ENCODE measurements around the gene POU2F1. TPM values are rescaled to one million over a fixed set of nuclear protein-coding genes. Genes with fewer than 3 reads are reported as not detected.

The POU2F1 gene
- polyA plus RNA-seq, 2 of the 4 experiments (the other 2 are of a cell fraction) = 2.9 to 9.4 TPM

- POLR2A ChIA-PET = no interaction called here
- no peak overlapping the region for H3K27ac ChIP-seq
- 84% methylated on average over 7 of the region's 7 CpGs for WGBS (ENCODE audit: missing lambda C conversion rate)
- no peak overlapping the region for H3K4me3 ChIP-seq
- ATAC-seq = no peak
- FAIRE-seq = no peak
- DNase-seq (ENCODE audit: low read depth in 1 of 2, low spot score in 1 of 2) = no peak
- H3K9me3 ChIP-seq = no peaks in the 10 kb centered on the region
- peaks cover 6% of the 10 kb centered on the region; the same call in 1 of the 3 replicates for H3K4me1 ChIP-seq
- TF ChIP-seq MAZ (IDR thresholded peaks at IDR 0.05; ENCODE audit: borderline replicate concordance, low read depth, low read length) (no peak), MYC (IDR thresholded peaks at IDR 0.05; ENCODE audit: borderline replicate concordance, low read length) (no peak), JUN (IDR thresholded peaks at IDR 0.05) (no peak), HMGXB4 (CRISPR knock-in tag; IDR thresholded peaks at IDR 0.05; ENCODE audit: borderline replicate concordance) (no peak), MAFK (IDR thresholded peaks at IDR 0.05; ENCODE audit: partially characterized antibody) (peak; percentile 87), NPAS2 (CRISPR knock-in tag; IDR thresholded peaks at IDR 0.05; ENCODE audit: borderline replicate concordance) (no peak), RCOR1 (IDR thresholded peaks at IDR 0.05; ENCODE audit: low read depth, low read length) (no peak), HEYL (CRISPR knock-in tag; IDR thresholded peaks at IDR 0.05) (no peak)
- CTCF ChIA-PET = interaction anchor here (0.6 kb wide), 1 partner anchor 412 kb away, joined by 3 read pairs; the partner anchor contains the start of gene ILDR2
- no peak overlapping the region for H3K4me2 ChIP-seq
Observed at GRCh38 chr1:167387251-167387910, 166.7 kb downstream of the POU2F1 start.

GRCh38 chr1:167388976-167389375 lies 168.3 kb downstream of the POU2F1 start:
- ATAC-seq = no peak

GRCh38 chr1:167392200-167392696 lies 171.6 kb downstream of the POU2F1 start:
- Histone ChIP-seq H3K4me1 (peaks cover 3% of the 10 kb centered on the region; the same call in 1 of the 3 replicates), H3K9me3 (no peaks in the 10 kb centered on the region), H3K27ac (no peak overlapping the region), H3K4me3 (no peak overlapping the region), H3K4me2 (no peak overlapping the region)
- no peak for ATAC-seq
- FAIRE-seq = no peak
- CTCF ChIA-PET = interaction anchor here (1.6 to 3.0 kb wide), 4 partner anchors 9 to 142 kb away, joined by 4 to 14 read pairs (median 6); no protein-coding TSS in a partner anchor
- no peak for DNase-seq (ENCODE audit: low read depth in 1 of 2, low spot score in 1 of 2)
- no peak for TF ChIP-seq BHLHE40 (IDR thresholded peaks at IDR 0.05; ENCODE audit: low read depth, low read length)
- POLR2A ChIA-PET = no interaction called here
- WGBS (ENCODE audit: missing lambda C conversion rate) = 98% methylated on average over 7 of the region's 7 CpGs

More at GRCh38 chr1:167388976-167389375, 168.3 kb downstream of the POU2F1 start:
- H3K9me3 ChIP-seq = no peaks in the 10 kb centered on the region
- no peak for DNase-seq (ENCODE audit: low read depth in 1 of 2, low spot score in 1 of 2)
- FAIRE-seq = no peak
- no peak overlapping the region for H3K27ac ChIP-seq
- 96% methylated on average over 1 of the region's 1 CpG for WGBS (ENCODE audit: missing lambda C conversion rate)
- ChIA-PET CTCF (no interaction called here), POLR2A (no interaction called here)
- TF ChIP-seq EP300 (IDR thresholded peaks at IDR 0.05) (no peak), JUNB (IDR thresholded peaks at IDR 0.05) (no peak), MYC (IDR thresholded peaks at IDR 0.05; ENCODE audit: borderline replicate concordance, low read length) (no peak)
- H3K4me1 ChIP-seq = peaks cover 6% of the 10 kb centered on the region; the same call in 1 of the 3 replicates
- H3K4me2 ChIP-seq = no peak overlapping the region
- no peak overlapping the region for H3K4me3 ChIP-seq

GRCh38 chr1:167400359-167400953 lies 179.8 kb downstream of the POU2F1 start:
- no peak for ATAC-seq
- no peaks in the 10 kb centered on the region for H3K9me3 ChIP-seq
- H3K4me2 ChIP-seq = no peak overlapping the region
- no peak overlapping the region for H3K27ac ChIP-seq
- CTCF ChIA-PET = interaction anchor here (0.7 to 5.9 kb wide), 25 partner anchors 8 to 335 kb away, joined by 3 to 42 read pairs (median 4); no protein-coding TSS in a partner anchor
- 56% methylated on average over 2 of the region's 2 CpGs for WGBS (ENCODE audit: missing lambda C conversion rate)
- TF ChIP-seq MAFK (IDR thresholded peaks at IDR 0.05; ENCODE audit: partially characterized antibody) (peak; percentile 68), RFX5 (IDR thresholded peaks at IDR 0.05) (no peak)
- no peak overlapping the region for H3K4me3 ChIP-seq
- peaks cover 6% of the 10 kb centered on the region; the same call in 1 of the 3 replicates for H3K4me1 ChIP-seq
- FAIRE-seq = no peak
- no peak for DNase-seq (ENCODE audit: low read depth in 1 of 2, low spot score in 1 of 2)
- POLR2A ChIA-PET = no interaction called here

Measured in A549 (cell line).